WTC11 (cell line): ENCODE measurements around the gene SRSF4. TPM values are rescaled to one million over a fixed set of nuclear protein-coding genes. Genes with fewer than 3 reads are reported as not detected.
A peak's percentile ranks its signal among the peaks of the same experiment; 100 is the strongest.

ENCODE experiments used
- ATAC-seq: fragments of 200-7000 bp; cut with Tn5 transposase; 2 replicates; pipeline ENCODE4 v1.10.0; 2021; ENCODE audit warnings: mild to moderate bottlenecking, moderate library complexity
- CTCF ChIA-PET: fragments of 300-600 bp; sonication (Branson Sonifier 250); formaldehyde crosslinking; loops from one replicate; lab custom pipeline; 2021; ENCODE audit warnings: antibody characterized with exemption; lab: Charles Lee
- POLR2A ChIA-PET: fragments of 350-600 bp; sonication (Branson Sonifier 250); formaldehyde crosslinking; loops from one replicate; lab custom pipeline; 2021; ENCODE audit warnings: antibody characterized with exemption; lab: Charles Lee
- DNase-seq: peaks from one replicate; pipeline ENCODE4 v3.0.0; 2021; ENCODE audit warnings: low spot score
- H3K27ac Mint-ChIP-seq: 2 replicates; pipeline ENCODE4 v1.8.0; 2021; ENCODE audit warnings: mixed read lengths
- H3K27me3 Mint-ChIP-seq: 2 replicates; pipeline ENCODE4 v1.8.0; 2021; ENCODE audit warnings: low read depth, mild to moderate bottlenecking, moderate library complexity, mixed read lengths
- H3K36me3 Mint-ChIP-seq: 2 replicates; pipeline ENCODE4 v1.8.0; 2021; ENCODE audit warnings: mixed read lengths
- H3K4me1 Mint-ChIP-seq: 2 replicates; pipeline ENCODE4 v1.8.0; 2022; ENCODE audit warnings: mixed read lengths
- H3K4me3 Mint-ChIP-seq: 2 replicates; pipeline ENCODE4 v1.8.0; 2021; ENCODE audit warnings: mild to moderate bottlenecking, moderate library complexity, mixed read lengths
- H3K9me3 Mint-ChIP-seq: 2 replicates; pipeline ENCODE4 v1.8.0; 2021; ENCODE audit warnings: mixed read lengths
- ARID4B ChIP-seq: sonication (generic); formaldehyde crosslinking; IDR thresholded peaks from 2 replicates; pipeline ENCODE4 v1.8.0; 2023; ENCODE audit warnings: missing genetic modification reagents, mild to moderate bottlenecking, borderline replicate concordance
- ATF1 ChIP-seq: sonication (generic); formaldehyde crosslinking; IDR thresholded peaks from 2 replicates; pipeline ENCODE4 v1.8.1; 2023; ENCODE audit warnings: mild to moderate bottlenecking, moderate library complexity, missing genetic modification reagents
- ATF2 ChIP-seq: sonication (generic); formaldehyde crosslinking; IDR thresholded peaks from 2 replicates; pipeline ENCODE4 v1.8.1; 2022; ENCODE audit warnings: low read depth, missing genetic modification reagents, borderline replicate concordance
- CDX4 ChIP-seq: fragments of 250-450 bp; sonication (Bioruptor Pico); IDR thresholded peaks from 2 replicates; pipeline ENCODE4 v1.9.0; 2021; ENCODE audit warnings: moderate library complexity, mild to moderate bottlenecking, inconsistent platforms, borderline replicate concordance
- FOXJ3 ChIP-seq: sonication (generic); formaldehyde crosslinking; IDR thresholded peaks from 2 replicates; pipeline ENCODE4 v1.9.0; 2021; ENCODE audit warnings: missing genetic modification reagents, mild to moderate bottlenecking, borderline replicate concordance
- FOXK1 ChIP-seq: sonication (generic); formaldehyde crosslinking; IDR thresholded peaks from 2 replicates; pipeline ENCODE4 v1.8.0; 2022; ENCODE audit warnings: mild to moderate bottlenecking, moderate library complexity, missing genetic modification reagents
- GABPB1 ChIP-seq: sonication (generic); formaldehyde crosslinking; IDR thresholded peaks from 2 replicates; pipeline ENCODE4 v1.8.1; 2023; ENCODE audit warnings: mild to moderate bottlenecking, missing genetic modification reagents
- JAZF1 ChIP-seq: fragments of 250-450 bp; sonication (Bioruptor Pico); IDR thresholded peaks from 2 replicates; pipeline ENCODE4 v1.9.0; 2021; ENCODE audit warnings: moderate library complexity, mild to moderate bottlenecking, inconsistent platforms
- KAT7 ChIP-seq: sonication (generic); formaldehyde crosslinking; IDR thresholded peaks from 2 replicates; pipeline ENCODE4 v1.8.1; 2023; ENCODE audit warnings: missing genetic modification reagents, mild to moderate bottlenecking, borderline replicate concordance
- MXD4 ChIP-seq: fragments of 250-450 bp; sonication (Bioruptor Pico); IDR thresholded peaks from 2 replicates; pipeline ENCODE4 v1.8.0; 2021; ENCODE audit warnings: mild to moderate bottlenecking, moderate library complexity, borderline replicate concordance
- NFATC4 ChIP-seq: fragments of 250-450 bp; sonication (Bioruptor Pico); IDR thresholded peaks from 2 replicates; pipeline ENCODE4 v1.9.0; 2021; ENCODE audit warnings: mild to moderate bottlenecking
- NR1H2 ChIP-seq: sonication (generic); formaldehyde crosslinking; IDR thresholded peaks from 2 replicates; pipeline ENCODE4 v1.9.0; 2021; ENCODE audit warnings: mild to moderate bottlenecking, moderate library complexity, missing genetic modification reagents
- RELA ChIP-seq: sonication (generic); formaldehyde crosslinking; IDR thresholded peaks from 2 replicates; pipeline ENCODE4 v1.8.1; 2022; ENCODE audit warnings: missing genetic modification reagents, mild to moderate bottlenecking, borderline replicate concordance
- SMAD3 ChIP-seq: sonication (generic); formaldehyde crosslinking; IDR thresholded peaks from 2 replicates; pipeline ENCODE4 v1.8.0; 2022; ENCODE audit warnings: missing genetic modification reagents, mild to moderate bottlenecking, borderline replicate concordance
- SP1 ChIP-seq: sonication (generic); formaldehyde crosslinking; conservative IDR thresholded peaks from 2 replicates; pipeline ENCODE4 v1.8.1; 2022; ENCODE audit warnings: missing genetic modification reagents
- TEAD1 ChIP-seq: sonication (generic); formaldehyde crosslinking; IDR thresholded peaks from 2 replicates; pipeline ENCODE4 v1.8.0; 2022; ENCODE audit warnings: mild to moderate bottlenecking, missing genetic modification reagents
- TP53 ChIP-seq: sonication (generic); formaldehyde crosslinking; IDR thresholded peaks from 2 replicates; pipeline ENCODE4 v1.8.1; 2023; ENCODE audit warnings: mild to moderate bottlenecking, missing genetic modification reagents
- ZNF532 ChIP-seq: fragments of 250-450 bp; sonication (Bioruptor Pico); IDR thresholded peaks from 2 replicates; pipeline ENCODE4 v1.9.0; 2021; ENCODE audit warnings: mild to moderate bottlenecking, borderline replicate concordance
- ZNF671 ChIP-seq: fragments of 250-450 bp; sonication (Bioruptor Pico); IDR thresholded peaks from 2 replicates; pipeline ENCODE4 v1.8.0; 2021; ENCODE audit warnings: mild to moderate bottlenecking
- total RNA-seq: library from RNA; stranded (reverse); gene quantifications from 3 replicates; pipeline ENCODE4 v1.2.3, GENCODE V29; 2021

The SRSF4 gene
- total RNA-seq, 1 experiment from 2014 or later = 99.9 TPM

GRCh38 chr1:29197590-29197924 lies 15.9 kb upstream of the SRSF4 start:
- ChIA-PET POLR2A (interaction anchor here (0.6 to 2.2 kb wide), 5 partner anchors 10 to 316 kb away, joined by 3 to 10 read pairs (median 4); partner anchors contain the start of gene SRSF4), CTCF (interaction anchor here (0.5 to 4.9 kb wide), 45 partner anchors 9 to 461 kb away, joined by 3 to 57 read pairs (median 4); partner anchors contain the start of genes MECR, SRSF4 and TMEM200B)
- Mint-ChIP-seq H3K36me3 (peaks cover 53% of the 10 kb centered on the region), H3K27ac (no peak overlapping the region), H3K27me3 (no peaks in the 10 kb centered on the region), H3K9me3 (no peaks in the 10 kb centered on the region), H3K4me1 (peaks cover 6% of the 10 kb centered on the region), H3K4me3 (no peak overlapping the region)
- DNase-seq (peak; percentile 27), ATAC-seq (peak; percentile 96)
- no peak for TF ChIP-seq NFATC4 (CRISPR knock-in tag)
- no peak for TF ChIP-seq KAT7 (CRISPR knock-in tag)
- no peak for TF ChIP-seq FOXK1 (CRISPR knock-in tag)
- TF ChIP-seq RELA (CRISPR knock-in tag) = no peak
- TF ChIP-seq TP53 (CRISPR knock-in tag) = no peak
- no peak for TF ChIP-seq ZNF671 (CRISPR knock-in tag)
- TF ChIP-seq SMAD3 = no peak
- TF ChIP-seq NR1H2 = no peak
- no peak for TF ChIP-seq FOXJ3 (CRISPR knock-in tag)
- TF ChIP-seq ATF1 (CRISPR knock-in tag) = no peak
- no peak for TF ChIP-seq JAZF1 (CRISPR knock-in tag)
- TF ChIP-seq MXD4 (CRISPR knock-in tag) = no peak
- TF ChIP-seq TEAD1 (CRISPR knock-in tag) = no peak
- no peak for TF ChIP-seq GABPB1 (CRISPR knock-in tag)
- no peak for TF ChIP-seq ZNF532

- no peaks in the 10 kb centered on the region for H3K27me3 Mint-ChIP-seq
- H3K4me1 Mint-ChIP-seq = peaks cover 2% of the 10 kb centered on the region; the same call in 1 of the 2 replicates
- DNase-seq = no peak
- ChIA-PET POLR2A (interaction anchor here (0.6 to 2.2 kb wide), 5 partner anchors 10 to 315 kb away, joined by 3 to 10 read pairs (median 4); partner anchors contain the start of gene SRSF4), CTCF (interaction anchor here (0.6 to 4.9 kb wide), 42 partner anchors 9 to 1519 kb away, joined by 3 to 57 read pairs (median 4); partner anchors contain the start of genes MECR, SRSF4 and TMEM200B)
- TF ChIP-seq TEAD1 (CRISPR knock-in tag) = no peak
- no peak for TF ChIP-seq CDX4 (CRISPR knock-in tag)
- TF ChIP-seq ATF2 = no peak
- TF ChIP-seq SP1 (CRISPR knock-in tag) = no peak
- no peak for TF ChIP-seq ZNF532
- TF ChIP-seq ARID4B (CRISPR knock-in tag) = no peak
- H3K9me3 Mint-ChIP-seq = no peaks in the 10 kb centered on the region
- H3K27ac Mint-ChIP-seq = peak overlapping the region; percentile 73
- H3K4me3 Mint-ChIP-seq = no peak overlapping the region
- no peak for ATAC-seq
- peaks cover 49% of the 10 kb centered on the region for H3K36me3 Mint-ChIP-seq
Observed at GRCh38 chr1:29196863-29197589, 15.3 kb upstream of the SRSF4 start.
